K562 (cell line): ENCODE measurements around the gene SLC6A13. TPM values are rescaled to one million over a fixed set of nuclear protein-coding genes. Genes with fewer than 3 reads are reported as not detected.
A peak's percentile ranks its signal among the peaks of the same experiment; 100 is the strongest.

Source experiments
- ELF4 ChIP-seq: fragments of 450-650 bp; formaldehyde crosslinking; IDR thresholded peaks from 2 replicates; pipeline ENCODE4 v1.4.0; 2022; ENCODE audit warnings: missing genetic modification characterization
- ETV5 ChIP-seq: sonication (generic); formaldehyde crosslinking; IDR thresholded peaks from 2 replicates; pipeline ENCODE4 v1.4.0; 2020; ENCODE audit warnings: low read depth, mild to moderate bottlenecking, missing genetic modification reagents
- FOXA3 ChIP-seq, 2 experiments: fragments of 450-650 bp in 1 of 2; sonication (generic) in 1 of 2; formaldehyde crosslinking; IDR thresholded peaks in 1 of 2; conservative IDR thresholded peaks in 1 of 2; 2 replicates each; pipeline versions ENCODE4 v1.4.0 to v1.8.0; 2020 to 2022; ENCODE audit warnings: mild to moderate bottlenecking in 2 of 2, missing genetic modification reagents in 1 of 2
- NCOA4 ChIP-seq: fragments of 450-650 bp; IDR thresholded peaks from 2 replicates; pipeline ENCODE4 v1.6.1; 2018; ENCODE audit warnings: mild to moderate bottlenecking; ENCODE audit not compliant: partially characterized antibody
- PHB2 ChIP-seq: fragments of 450-650 bp; IDR thresholded peaks from 2 replicates; pipeline ENCODE4 v1.6.1; 2017; ENCODE audit warnings: low read depth
- RAD21 ChIP-seq, 2 experiments: fragments of 250-450 bp in 1 of 2; fragments of 450-650 bp in 1 of 2; sonication (Bioruptor Pico) in 1 of 2; formaldehyde crosslinking in 1 of 2; IDR thresholded peaks in 1 of 2; conservative IDR thresholded peaks in 1 of 2; 2 replicates each; pipeline versions ENCODE4 v1.4.0 to v1.8.0; 2020 to 2022; ENCODE audit warnings: mild to moderate bottlenecking in 2 of 2, moderate library complexity in 1 of 2
- RB1 ChIP-seq: fragments of 450-650 bp; IDR thresholded peaks from 2 replicates; pipeline ENCODE4 v1.6.1; 2017; ENCODE audit warnings: low read depth, mild to moderate bottlenecking
- SP1 ChIP-seq: sonication (generic); formaldehyde crosslinking; IDR thresholded peaks from 2 replicates; pipeline ENCODE4 v1.8.1; 2022; ENCODE audit warnings: mild to moderate bottlenecking, missing genetic modification reagents
- SPI1 ChIP-seq: IDR thresholded peaks from 2 replicates; pipeline ENCODE4 v1.6.1; 2011; ENCODE audit warnings: low read depth, low read length, control low read depth, borderline replicate concordance
- STAG1 ChIP-seq: sonication (generic); formaldehyde crosslinking; IDR thresholded peaks from 2 replicates; pipeline ENCODE4 v1.5.0; 2020; ENCODE audit warnings: missing genetic modification reagents, borderline replicate concordance
- VEZF1 ChIP-seq: fragments of 200-800 bp; sonication (Bioruptor generic); IDR thresholded peaks from 2 replicates; pipeline ENCODE4 v1.6.1; 2017; ENCODE audit warnings: missing genetic modification characterization, missing compliant biosample characterization
- ZNF740 ChIP-seq, 3 experiments: fragments of 200-800 bp in 1 of 3; sonication (Bioruptor generic) in 1 of 3; sonication (generic) in 1 of 3; formaldehyde crosslinking in 1 of 3; IDR thresholded peaks; 2 replicates each; pipeline versions ENCODE4 v1.6.1 to v1.8.0; 2016 to 2022; ENCODE audit warnings: mild to moderate bottlenecking in 2 of 3, missing compliant biosample characterization in 2 of 3, missing genetic modification characterization in 2 of 3, missing genetic modification reagents in 1 of 3
- polyA plus RNA-seq, 8 experiments: library from polyadenylated mRNA; depleted of rRNA in 4 of 8; stranded (reverse) in 5 of 8; unstranded in 3 of 8; fragments of >200 nt; fragmentation: Nextera tagmentation in 2 of 8; fragmentation: Illumina TruSeq in 1 of 8; extraction: Ambion mirVana in 2 of 8; extraction: Trizol in 1 of 8; gene quantifications; 2 replicates each; pipeline versions ENCODE4 v1.2.1 to v1.2.3, GENCODE V29; 2011 to 2014; ENCODE audit warnings: inconsistent platforms in 1 of 8, missing spikeins in 1 of 8
- total RNA-seq, 7 experiments: library from RNA; depleted of rRNA in 6 of 7; stranded (reverse); fragments of >200 nt in 6 of 7; fragmentation: Illumina TruSeq in 2 of 7; extraction: Trizol in 2 of 7; gene quantifications; 2 replicates each; pipeline versions ENCODE4 v1.2.1 to v1.2.3, GENCODE V29; 2011 to 2021; ENCODE audit warnings: low replicate concordance in 1 of 7
- TF ChIP-seq, protein P1 (sequence below), 2 experiments: fragments of 450-650 bp; formaldehyde crosslinking in 1 of 2; IDR thresholded peaks; 2 replicates each; pipeline versions ENCODE4 v1.4.0 to v1.6.1; 2014 to 2020; ENCODE audit warnings: mild to moderate bottlenecking in 2 of 2, borderline replicate concordance in 1 of 2, low read depth in 1 of 2
- TF ChIP-seq, protein P2 (sequence below): sonication (generic); formaldehyde crosslinking; IDR thresholded peaks from 2 replicates; pipeline ENCODE4 v1.9.0; 2022; ENCODE audit warnings: mild to moderate bottlenecking, missing genetic modification reagents

The SLC6A13 gene
- total and polyA plus RNA-seq, 9 of the 15 experiments (the other 6 are each of a cell fraction or from before 2014, with no cell fraction given), result 0.06 to 0.33 (median 0.22) TPM; not detected in 4

GRCh38 chr12:219891-220352, 42.7 kb downstream of the SLC6A13 start (continued):
- TF ChIP-seq NCOA4, result no peak
- peak; percentile 86 for TF ChIP-seq SPI1
- TF ChIP-seq, protein P1, sequence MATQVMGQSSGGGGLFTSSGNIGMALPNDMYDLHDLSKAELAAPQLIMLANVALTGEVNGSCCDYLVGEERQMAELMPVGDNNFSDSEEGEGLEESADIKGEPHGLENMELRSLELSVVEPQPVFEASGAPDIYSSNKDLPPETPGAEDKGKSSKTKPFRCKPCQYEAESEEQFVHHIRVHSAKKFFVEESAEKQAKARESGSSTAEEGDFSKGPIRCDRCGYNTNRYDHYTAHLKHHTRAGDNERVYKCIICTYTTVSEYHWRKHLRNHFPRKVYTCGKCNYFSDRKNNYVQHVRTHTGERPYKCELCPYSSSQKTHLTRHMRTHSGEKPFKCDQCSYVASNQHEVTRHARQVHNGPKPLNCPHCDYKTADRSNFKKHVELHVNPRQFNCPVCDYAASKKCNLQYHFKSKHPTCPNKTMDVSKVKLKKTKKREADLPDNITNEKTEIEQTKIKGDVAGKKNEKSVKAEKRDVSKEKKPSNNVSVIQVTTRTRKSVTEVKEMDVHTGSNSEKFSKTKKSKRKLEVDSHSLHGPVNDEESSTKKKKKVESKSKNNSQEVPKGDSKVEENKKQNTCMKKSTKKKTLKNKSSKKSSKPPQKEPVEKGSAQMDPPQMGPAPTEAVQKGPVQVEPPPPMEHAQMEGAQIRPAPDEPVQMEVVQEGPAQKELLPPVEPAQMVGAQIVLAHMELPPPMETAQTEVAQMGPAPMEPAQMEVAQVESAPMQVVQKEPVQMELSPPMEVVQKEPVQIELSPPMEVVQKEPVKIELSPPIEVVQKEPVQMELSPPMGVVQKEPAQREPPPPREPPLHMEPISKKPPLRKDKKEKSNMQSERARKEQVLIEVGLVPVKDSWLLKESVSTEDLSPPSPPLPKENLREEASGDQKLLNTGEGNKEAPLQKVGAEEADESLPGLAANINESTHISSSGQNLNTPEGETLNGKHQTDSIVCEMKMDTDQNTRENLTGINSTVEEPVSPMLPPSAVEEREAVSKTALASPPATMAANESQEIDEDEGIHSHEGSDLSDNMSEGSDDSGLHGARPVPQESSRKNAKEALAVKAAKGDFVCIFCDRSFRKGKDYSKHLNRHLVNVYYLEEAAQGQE (IDR thresholded peaks at IDR 0.05; ENCODE audit: borderline replicate concordance), result peak; percentile 64; the same call in 1 of the 2 replicates
- TF ChIP-seq, protein P1 (CRISPR knock-in tag; IDR thresholded peaks at IDR 0.05; ENCODE audit: low read depth), result no peak
- TF ChIP-seq ELF4 (CRISPR knock-in tag), result no peak
- peak; percentile 71 for TF ChIP-seq SP1 (CRISPR knock-in tag)
- peak; percentile 49; the same call in 1 of the 2 replicates for TF ChIP-seq VEZF1 (CRISPR knock-in tag)
- peak; percentile 37; the same call in 1 of the 2 replicates for TF ChIP-seq RB1
- TF ChIP-seq STAG1 (CRISPR knock-in tag), result peak; percentile 58; the same call in 1 of the 2 replicates
- peak; percentile 93 for TF ChIP-seq ETV5 (CRISPR knock-in tag)
- TF ChIP-seq, protein P2, sequence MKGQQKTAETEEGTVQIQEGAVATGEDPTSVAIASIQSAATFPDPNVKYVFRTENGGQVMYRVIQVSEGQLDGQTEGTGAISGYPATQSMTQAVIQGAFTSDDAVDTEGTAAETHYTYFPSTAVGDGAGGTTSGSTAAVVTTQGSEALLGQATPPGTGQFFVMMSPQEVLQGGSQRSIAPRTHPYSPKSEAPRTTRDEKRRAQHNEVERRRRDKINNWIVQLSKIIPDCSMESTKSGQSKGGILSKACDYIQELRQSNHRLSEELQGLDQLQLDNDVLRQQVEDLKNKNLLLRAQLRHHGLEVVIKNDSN (CRISPR knock-in tag), result 0 out of 2 replicates have a peak, but pooled peaks have one; percentile 14
- TF ChIP-seq ZNF740 (CRISPR knock-in tag; IDR thresholded peaks at IDR 0.05), result peak; percentile 98
- peak in 1 of 2 experiments; percentile 91; a peak in 2 of 4 replicates for TF ChIP-seq ZNF740 (tag; IDR thresholded peaks at IDR 0.05)
- peak; percentile 67 to 83 for TF ChIP-seq RAD21 (CRISPR knock-in tag; conservative IDR thresholded peaks at IDR 0.05 in 1 of 2, IDR thresholded peaks at IDR 0.05 in 1 of 2)
- 0 out of 4 replicates have a peak, but pooled peaks of 1 of the 2 experiments have one; percentile 25 for TF ChIP-seq FOXA3 (CRISPR knock-in tag; conservative IDR thresholded peaks at IDR 0.05 in 1 of 2, IDR thresholded peaks at IDR 0.05 in 1 of 2)
- no peak for TF ChIP-seq PHB2
